HCT116 (cell line): ENCODE data around the gene FOXN1. TPM values are rescaled to one million over a fixed set of nuclear protein-coding genes. Genes with fewer than 3 reads are reported as not detected.

Source experiments
- ATAC-seq: fragments of 200-7000 bp; cut with Tn5 transposase; 2 replicates; pipeline ENCODE4 v1.9.1; 2020; ENCODE audit warnings: mild to moderate bottlenecking, moderate library complexity
- BruUV-seq: library from RNA; stranded (reverse); fragments of 400-500 nt; replicated peaks from 2 replicates; lab custom pipeline; 2021; lab: Mats Ljungman, UMichigan
- CTCF ChIA-PET: fragments of 300-600 bp; sonication (Branson Sonifier 250); formaldehyde crosslinking; loops from one replicate; lab custom pipeline; 2021; ENCODE audit warnings: antibody characterized with exemption; lab: Charles Lee
- POLR2A ChIA-PET: fragments of 300-600, 350-600 bp; sonication (Branson Sonifier 250); formaldehyde crosslinking; loops from one replicate; lab custom pipeline; 2021; ENCODE audit warnings: antibody characterized with exemption; lab: Charles Lee
- RAD21 ChIA-PET, 2 experiments: fragments of 300-600 bp; sonication (Branson Sonifier 250); formaldehyde crosslinking; loops; one replicate each; lab custom pipeline; 2023; ENCODE audit warnings: low total read pairs in 2 of 2; ENCODE audit not compliant: uncharacterized antibody in 2 of 2, unreplicated experiment in 2 of 2, low non-redundant PET in 1 of 2; lab: Charles Lee
- DNase-seq: peaks from one replicate; pipeline ENCODE4 v3.0.0-alpha.2; 2010; ENCODE audit warnings: low read depth, low spot score
- H2AFZ ChIP-seq: fragments of 200-600 bp; shearing (Covaris generic), sonication (generic); 2 replicates; pipeline ENCODE4 v1.6.1; 2017; ENCODE audit warnings: low read depth, mixed run types, mixed read lengths, antibody characterized with exemption, low read length; ENCODE audit not compliant: poor library complexity, severe bottlenecking
- H3K27ac ChIP-seq: 2 replicates; pipeline ENCODE4 v1.5.1; 2012; ENCODE audit warnings: low read depth, low read length
- H3K27me3 ChIP-seq: fragments of 200-600 bp; sonication (generic); 2 replicates; pipeline ENCODE4 v1.6.1; 2016; ENCODE audit warnings: mixed run types, low read length, mixed read lengths; ENCODE audit not compliant: insufficient read depth
- H3K36me3 ChIP-seq, 2 experiments: fragments of 200-500 bp in 1 of 2; fragments of 200-600 bp in 1 of 2; sonication (Bioruptor generic) in 1 of 2; sonication (generic) in 1 of 2; 2 replicates each; pipeline versions ENCODE4 v1.5.1 to v1.6.1; 2014 to 2016; ENCODE audit warnings: low read length in 2 of 2, inconsistent platforms in 1 of 2, mixed read lengths in 1 of 2, mixed run types in 1 of 2; ENCODE audit not compliant: insufficient read depth in 2 of 2, control insufficient read depth in 1 of 2
- H3K4me1 ChIP-seq, 2 experiments: fragments of 200-600 bp in 1 of 2; sonication (generic) in 1 of 2; 2 replicates each; pipeline versions ENCODE4 v1.5.1 to v1.6.1; 2012 to 2017; ENCODE audit warnings: low read length in 2 of 2, inconsistent platforms in 1 of 2, mild to moderate bottlenecking in 1 of 2, mixed read lengths in 1 of 2, mixed run types in 1 of 2, moderate library complexity in 1 of 2; ENCODE audit not compliant: insufficient read depth in 2 of 2, control insufficient read depth in 1 of 2
- H3K4me2 ChIP-seq: fragments of 200-600 bp; sonication (generic); 2 replicates; pipeline ENCODE4 v1.6.1; 2017; ENCODE audit warnings: mixed run types, low read length, mixed read lengths
- H3K4me3 ChIP-seq, 2 experiments: fragments of 200-600 bp in 1 of 2; sonication (generic) in 1 of 2; replicated peaks in 1 of 2; 2 replicates each; pipeline ENCODE4 v1.5.1; 2011 to 2016; ENCODE audit warnings: low read length in 2 of 2, control low read depth in 1 of 2, low read depth in 1 of 2, mild to moderate bottlenecking in 1 of 2, mixed read lengths in 1 of 2, mixed run types in 1 of 2
- H3K79me2 ChIP-seq: fragments of 200-600 bp; sonication (generic); 2 replicates; pipeline ENCODE4 v1.6.1; 2017; ENCODE audit warnings: mild to moderate bottlenecking, mixed run types, low read length, moderate library complexity, mixed read lengths; ENCODE audit not compliant: insufficient read depth
- H3K9ac ChIP-seq: fragments of 200-600 bp; sonication (generic); 2 replicates; pipeline ENCODE4 v1.6.1; 2016; ENCODE audit warnings: low read length, mixed read lengths
- H3K9me2 ChIP-seq: fragments of 200-600 bp; sonication (generic), shearing (Covaris generic); 2 replicates; pipeline ENCODE4 v1.6.1; 2017; ENCODE audit warnings: mixed run types, mild to moderate bottlenecking, moderate library complexity; ENCODE audit not compliant: insufficient read depth
- H3K9me3 ChIP-seq, 2 experiments: fragments of 200-500 bp in 1 of 2; fragments of 200-600 bp in 1 of 2; sonication (Bioruptor generic) in 1 of 2; sonication (generic) in 1 of 2; 2 replicates each; pipeline ENCODE4 v1.6.1; 2014 to 2017; ENCODE audit warnings: low read length in 2 of 2, mixed read lengths in 2 of 2, inconsistent platforms in 1 of 2, low read depth in 1 of 2, mild to moderate bottlenecking in 1 of 2, mixed run types in 1 of 2, moderate library complexity in 1 of 2; ENCODE audit not compliant: control insufficient read depth in 1 of 2, insufficient read depth in 1 of 2
- H4K20me1 ChIP-seq: fragments of 200-600 bp; sonication (generic), shearing (Covaris generic); 2 replicates; pipeline ENCODE4 v1.6.1; 2017; ENCODE audit warnings: mixed run types, mild to moderate bottlenecking, moderate library complexity; ENCODE audit not compliant: insufficient read depth
- CTCF ChIP-seq, 3 experiments: fragments of 200-600 bp in 1 of 3; sonication (generic) in 1 of 3; IDR thresholded peaks in 2 of 3; conservative IDR thresholded peaks in 1 of 3; 2 replicates each; pipeline ENCODE4 v1.5.1; 2012 to 2017; ENCODE audit warnings: low read depth in 2 of 3, low read length in 2 of 3, antibody characterized with exemption in 1 of 3, borderline replicate concordance in 1 of 3, control low read depth in 1 of 3, mild to moderate bottlenecking in 1 of 3, mixed read lengths in 1 of 3, mixed run types in 1 of 3, moderate library complexity in 1 of 3; ENCODE audit not compliant: insufficient read depth in 1 of 3
- EZH2phosphoT487 ChIP-seq: fragments of 200-600 bp; IDR thresholded peaks from 2 replicates; pipeline ENCODE4 v1.6.1; 2018; ENCODE audit warnings: antibody characterized with exemption, borderline replicate concordance
- JUND ChIP-seq: IDR thresholded peaks from 2 replicates; pipeline ENCODE4 v1.6.1; 2012
- POLR2A ChIP-seq: IDR thresholded peaks from 2 replicates; pipeline ENCODE4 v1.7.0; 2011; ENCODE audit warnings: borderline replicate concordance; ENCODE audit not compliant: insufficient read depth, insufficient read length; ENCODE audit errors: extremely low read depth
- POLR2AphosphoS5 ChIP-seq: IDR thresholded peaks from 2 replicates; pipeline ENCODE4 v1.6.1; 2011; ENCODE audit warnings: mild to moderate bottlenecking, low read depth, low read length, moderate library complexity
- RAD21 ChIP-seq: IDR thresholded peaks from 2 replicates; pipeline ENCODE4 v1.6.1; 2012; ENCODE audit warnings: low read depth, mild to moderate bottlenecking
- intact Hi-C: fragments of 100-400 bp; cut with micrococcal nuclease; formaldehyde crosslinking; loops from 2 replicates; pipeline ENCODE4 v1.10.0; 2022
- total RNA-seq: library from RNA; stranded (reverse); gene quantifications from one replicate; pipeline ENCODE4 v1.2.1, GENCODE V29; 2021; ENCODE audit not compliant: unreplicated experiment
- TF ChIP-seq, protein P1 (sequence below): IDR thresholded peaks from 2 replicates; pipeline ENCODE4 v1.6.1; 2011; ENCODE audit warnings: mild to moderate bottlenecking, low read length, moderate library complexity; ENCODE audit not compliant: insufficient replicate concordance; ENCODE audit errors: extremely low read depth

FOXN1 gene
- total RNA-seq, 1 experiment from 2014 or later: not detected

GRCh38 chr17:28499684-28500357, 6.3 kb upstream of the FOXN1 start:
- H3K27me3 ChIP-seq: no peaks in the 10 kb centered on the region
- H3K79me2 ChIP-seq: no peaks in the 10 kb centered on the region
- H2AFZ ChIP-seq: no peak overlapping the region
- H3K27ac ChIP-seq: no peak overlapping the region
- no peaks in the 10 kb centered on the region for H3K36me3 ChIP-seq
- DNase-seq: no peak
- BruUV-seq: no TSS peak
- intact Hi-C loops: loop anchor here (10.0 kb wide), 1 partner anchor 175 kb away; no protein-coding TSS in a partner anchor
- no peaks in the 10 kb centered on the region for H3K9me2 ChIP-seq
- H3K4me1 ChIP-seq: no peaks in the 10 kb centered on the region; a peak in 1 of 4 replicates
- CTCF ChIA-PET: no interaction called here
- ATAC-seq: no peak
- RAD21 ChIA-PET: no interaction called here
- POLR2A ChIA-PET: no interaction called here
- no peak overlapping the region for H3K9ac ChIP-seq
- H3K9me3 ChIP-seq: no peaks in the 10 kb centered on the region
- TF ChIP-seq EZH2phosphoT487 (no peak), POLR2A (no peak), RAD21 (no peak), CTCF (IDR thresholded peaks at IDR 0.05 in 2 of 3, conservative IDR thresholded peaks at IDR 0.05 in 1 of 3; ENCODE audit: borderline replicate concordance in 1 of 3, insufficient read depth in 1 of 3, low read depth in 2 of 3, low read length in 2 of 3) (no peak), JUND (no peak), POLR2AphosphoS5 (no peak)
- TF ChIP-seq, protein P1, sequence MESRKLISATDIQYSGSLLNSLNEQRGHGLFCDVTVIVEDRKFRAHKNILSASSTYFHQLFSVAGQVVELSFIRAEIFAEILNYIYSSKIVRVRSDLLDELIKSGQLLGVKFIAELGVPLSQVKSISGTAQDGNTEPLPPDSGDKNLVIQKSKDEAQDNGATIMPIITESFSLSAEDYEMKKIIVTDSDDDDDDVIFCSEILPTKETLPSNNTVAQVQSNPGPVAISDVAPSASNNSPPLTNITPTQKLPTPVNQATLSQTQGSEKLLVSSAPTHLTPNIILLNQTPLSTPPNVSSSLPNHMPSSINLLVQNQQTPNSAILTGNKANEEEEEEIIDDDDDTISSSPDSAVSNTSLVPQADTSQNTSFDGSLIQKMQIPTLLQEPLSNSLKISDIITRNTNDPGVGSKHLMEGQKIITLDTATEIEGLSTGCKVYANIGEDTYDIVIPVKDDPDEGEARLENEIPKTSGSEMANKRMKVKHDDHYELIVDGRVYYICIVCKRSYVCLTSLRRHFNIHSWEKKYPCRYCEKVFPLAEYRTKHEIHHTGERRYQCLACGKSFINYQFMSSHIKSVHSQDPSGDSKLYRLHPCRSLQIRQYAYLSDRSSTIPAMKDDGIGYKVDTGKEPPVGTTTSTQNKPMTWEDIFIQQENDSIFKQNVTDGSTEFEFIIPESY: no peak
- H4K20me1 ChIP-seq: no peaks in the 10 kb centered on the region
- no peak overlapping the region for H3K4me3 ChIP-seq
- no peak overlapping the region for H3K4me2 ChIP-seq
